Measurements from ENCODE around the gene SEC14L2.

DNA sequence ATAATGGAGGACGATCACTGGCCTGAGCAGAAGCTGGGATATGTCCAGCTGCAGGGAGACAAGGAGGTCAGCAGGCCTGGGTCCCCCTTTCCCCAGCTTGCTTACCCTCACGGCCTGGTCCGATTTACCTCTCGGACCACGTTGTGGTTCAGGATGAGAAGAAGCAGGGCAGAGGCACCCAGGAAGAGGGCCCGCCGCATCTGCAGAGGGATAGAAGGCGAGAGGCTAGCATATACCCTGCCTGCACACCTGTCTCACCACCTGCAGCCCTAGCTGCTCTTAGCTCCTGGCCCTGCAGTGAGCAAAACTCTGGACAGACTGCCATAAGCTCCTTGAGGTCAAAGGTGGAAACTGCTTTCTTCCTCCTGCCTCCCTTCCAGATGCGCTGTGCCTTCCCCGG lies 10.9 kb upstream of the SEC14L2 start:
- TF ChIP-seq, protein P1, sequence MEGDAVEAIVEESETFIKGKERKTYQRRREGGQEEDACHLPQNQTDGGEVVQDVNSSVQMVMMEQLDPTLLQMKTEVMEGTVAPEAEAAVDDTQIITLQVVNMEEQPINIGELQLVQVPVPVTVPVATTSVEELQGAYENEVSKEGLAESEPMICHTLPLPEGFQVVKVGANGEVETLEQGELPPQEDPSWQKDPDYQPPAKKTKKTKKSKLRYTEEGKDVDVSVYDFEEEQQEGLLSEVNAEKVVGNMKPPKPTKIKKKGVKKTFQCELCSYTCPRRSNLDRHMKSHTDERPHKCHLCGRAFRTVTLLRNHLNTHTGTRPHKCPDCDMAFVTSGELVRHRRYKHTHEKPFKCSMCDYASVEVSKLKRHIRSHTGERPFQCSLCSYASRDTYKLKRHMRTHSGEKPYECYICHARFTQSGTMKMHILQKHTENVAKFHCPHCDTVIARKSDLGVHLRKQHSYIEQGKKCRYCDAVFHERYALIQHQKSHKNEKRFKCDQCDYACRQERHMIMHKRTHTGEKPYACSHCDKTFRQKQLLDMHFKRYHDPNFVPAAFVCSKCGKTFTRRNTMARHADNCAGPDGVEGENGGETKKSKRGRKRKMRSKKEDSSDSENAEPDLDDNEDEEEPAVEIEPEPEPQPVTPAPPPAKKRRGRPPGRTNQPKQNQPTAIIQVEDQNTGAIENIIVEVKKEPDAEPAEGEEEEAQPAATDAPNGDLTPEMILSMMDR (IDR thresholded peaks at IDR 0.05) = no peak
- TF ChIP-seq POLR2A (IDR thresholded peaks at IDR 0.05) = no peak
